GM21390 (cell line): ENCODE data around the gene ATG16L2.

Source experiments
- ATAC-seq: cut with Tn5 transposase; IDR thresholded peaks from one replicate; pipeline ENCODE4 v1.9.1; 2021; ENCODE audit not compliant: unreplicated experiment

The ATG16L2 gene, protein sequence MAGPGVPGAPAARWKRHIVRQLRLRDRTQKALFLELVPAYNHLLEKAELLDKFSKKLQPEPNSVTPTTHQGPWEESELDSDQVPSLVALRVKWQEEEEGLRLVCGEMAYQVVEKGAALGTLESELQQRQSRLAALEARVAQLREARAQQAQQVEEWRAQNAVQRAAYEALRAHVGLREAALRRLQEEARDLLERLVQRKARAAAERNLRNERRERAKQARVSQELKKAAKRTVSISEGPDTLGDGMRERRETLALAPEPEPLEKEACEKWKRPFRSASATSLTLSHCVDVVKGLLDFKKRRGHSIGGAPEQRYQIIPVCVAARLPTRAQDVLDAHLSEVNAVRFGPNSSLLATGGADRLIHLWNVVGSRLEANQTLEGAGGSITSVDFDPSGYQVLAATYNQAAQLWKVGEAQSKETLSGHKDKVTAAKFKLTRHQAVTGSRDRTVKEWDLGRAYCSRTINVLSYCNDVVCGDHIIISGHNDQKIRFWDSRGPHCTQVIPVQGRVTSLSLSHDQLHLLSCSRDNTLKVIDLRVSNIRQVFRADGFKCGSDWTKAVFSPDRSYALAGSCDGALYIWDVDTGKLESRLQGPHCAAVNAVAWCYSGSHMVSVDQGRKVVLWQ

DNA sequence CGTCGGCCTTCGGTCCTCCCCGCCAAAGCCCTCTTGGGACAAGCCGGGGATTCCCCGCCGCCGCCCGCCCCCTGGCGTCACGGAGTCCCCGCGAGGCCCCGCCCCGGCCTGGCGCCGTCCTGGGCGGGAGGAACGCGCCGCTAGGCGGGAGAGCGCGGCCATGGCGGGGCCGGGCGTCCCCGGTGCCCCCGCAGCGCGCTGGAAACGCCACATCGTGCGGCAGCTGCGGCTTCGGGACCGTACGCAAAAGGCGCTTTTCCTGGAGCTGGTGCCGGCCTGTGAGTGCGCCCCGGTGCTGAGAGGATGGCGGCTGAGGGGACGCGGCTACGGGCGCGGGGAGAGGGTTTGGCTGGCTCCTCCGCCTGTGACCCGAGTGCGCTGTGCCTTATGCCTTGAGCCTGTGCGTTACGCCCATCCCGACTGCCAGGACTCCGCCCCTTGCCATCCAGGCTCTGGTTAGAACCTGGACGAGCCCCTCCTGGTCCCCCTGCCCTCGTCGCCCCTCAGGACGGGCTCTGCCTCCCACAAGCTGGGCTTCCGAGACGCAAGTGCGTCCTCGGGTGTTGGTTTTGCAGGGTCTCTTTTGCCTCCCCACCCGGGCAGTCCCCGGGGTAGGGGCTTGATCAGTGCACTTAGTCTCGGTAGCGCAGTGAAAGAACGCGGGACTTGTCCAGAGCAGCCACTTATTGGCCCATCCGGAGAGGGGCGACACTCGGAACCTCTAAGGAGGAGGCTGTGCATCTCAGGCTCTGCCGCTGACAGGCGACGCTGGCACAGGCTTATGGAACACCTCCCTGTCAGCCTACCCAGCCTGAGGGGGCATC lies at the start of gene ATG16L2:
TSS of gene ATG16L2 (plus strand) at position 126 of the 824 bp plus-strand sequence. CDS start at position 161, 35 bp downstream.
- peak; percentile 56 for ATAC-seq

DNA sequence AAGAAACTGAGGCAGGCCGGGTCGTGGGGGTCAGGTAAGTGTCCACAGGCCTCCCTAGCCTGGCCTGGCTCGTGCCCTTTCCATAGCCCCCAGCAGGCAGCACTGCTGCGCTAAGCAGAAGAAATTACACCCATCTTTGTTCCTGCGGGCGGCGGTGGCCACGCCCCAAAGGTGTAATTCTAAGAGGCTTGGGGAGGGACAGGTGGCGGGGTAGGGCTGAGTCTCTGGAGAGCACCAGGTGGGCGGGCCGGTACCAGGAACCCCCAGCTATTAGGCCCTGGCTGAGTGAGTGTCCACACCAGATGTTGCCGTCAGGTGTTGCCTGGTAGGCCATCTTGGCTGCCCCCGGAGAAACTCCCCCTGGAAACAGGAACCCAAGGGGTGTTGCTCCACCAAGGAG lies 49.7 kb upstream of the ATG16L2 start:
- ATAC-seq: no peak

DNA sequence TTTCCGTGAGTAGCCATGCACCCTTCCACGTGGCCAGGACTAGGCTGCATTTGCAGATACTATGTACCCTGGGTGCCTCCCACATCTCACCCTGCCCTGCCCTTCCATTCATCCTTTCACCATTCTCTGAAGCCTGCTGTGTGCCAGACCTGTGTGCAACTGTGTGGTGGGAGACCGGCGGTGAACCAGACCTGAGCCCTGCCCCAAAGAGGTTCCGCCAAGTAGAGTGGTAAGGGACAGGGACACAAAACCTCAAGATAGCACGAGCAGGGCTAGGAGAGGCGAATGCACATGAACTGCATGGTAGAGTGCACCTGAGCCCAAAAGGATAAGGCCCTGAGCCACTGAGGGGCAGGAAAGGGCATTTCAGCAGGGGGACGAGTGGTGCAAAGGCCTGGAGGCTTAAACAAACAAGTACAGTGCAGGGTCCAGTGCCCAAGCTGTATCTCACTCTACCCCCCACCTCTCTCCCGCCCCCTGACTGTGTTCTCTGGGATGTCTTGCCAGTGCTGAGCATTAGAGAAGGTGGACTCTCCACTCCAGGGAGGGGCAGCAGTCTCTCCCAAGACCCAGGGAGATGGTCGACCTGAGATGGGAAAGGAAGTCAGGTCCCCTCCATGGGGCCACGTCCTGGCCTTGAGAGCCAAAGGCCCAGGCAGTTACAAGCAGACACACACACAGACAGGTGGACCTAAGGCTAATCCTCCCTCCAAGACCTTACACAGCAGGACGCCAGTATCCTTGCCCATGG lies 47.9 kb upstream of the ATG16L2 start:
- no peak for ATAC-seq

DNA sequence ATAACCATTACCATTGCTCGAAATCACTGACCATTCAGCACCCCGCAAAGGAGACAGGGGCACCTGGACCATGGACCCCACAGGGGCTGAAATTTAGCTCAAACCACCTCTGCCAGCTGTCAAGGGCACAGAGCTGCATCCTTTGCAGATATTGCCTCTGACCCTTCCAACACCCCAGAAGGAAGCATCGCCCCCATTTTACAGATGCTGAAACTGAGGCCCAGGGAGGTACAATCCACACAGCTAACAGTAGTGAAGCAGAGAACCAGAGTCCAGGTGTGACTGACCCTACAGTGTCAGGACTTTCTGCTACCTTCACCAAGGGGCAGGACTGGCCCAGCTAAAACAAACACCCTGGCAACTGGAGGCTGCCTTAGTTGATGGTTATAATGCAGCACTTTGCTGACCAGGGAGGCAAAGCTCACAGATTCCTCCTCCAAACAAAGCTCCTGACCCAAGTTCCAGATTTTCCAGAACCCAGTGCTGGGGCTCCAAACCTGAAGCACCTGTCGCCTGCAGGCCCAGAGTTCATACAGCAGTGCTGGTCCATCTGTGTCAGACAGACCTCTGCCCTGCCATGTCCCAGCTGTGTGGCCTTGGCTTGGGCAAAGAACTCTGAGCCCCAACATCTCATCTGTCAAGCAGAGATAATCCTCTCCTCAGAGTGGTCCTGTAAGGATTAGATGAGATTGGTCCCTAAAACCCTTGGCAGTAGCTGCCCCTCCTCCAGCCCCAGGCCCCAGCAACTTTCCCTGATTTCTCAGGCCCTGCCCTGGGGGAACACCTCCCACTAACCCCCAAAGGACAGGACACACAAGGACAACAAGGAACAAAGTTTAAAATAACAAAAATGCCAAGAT lies 46.8 kb upstream of the ATG16L2 start:
- ATAC-seq: no peak

DNA sequence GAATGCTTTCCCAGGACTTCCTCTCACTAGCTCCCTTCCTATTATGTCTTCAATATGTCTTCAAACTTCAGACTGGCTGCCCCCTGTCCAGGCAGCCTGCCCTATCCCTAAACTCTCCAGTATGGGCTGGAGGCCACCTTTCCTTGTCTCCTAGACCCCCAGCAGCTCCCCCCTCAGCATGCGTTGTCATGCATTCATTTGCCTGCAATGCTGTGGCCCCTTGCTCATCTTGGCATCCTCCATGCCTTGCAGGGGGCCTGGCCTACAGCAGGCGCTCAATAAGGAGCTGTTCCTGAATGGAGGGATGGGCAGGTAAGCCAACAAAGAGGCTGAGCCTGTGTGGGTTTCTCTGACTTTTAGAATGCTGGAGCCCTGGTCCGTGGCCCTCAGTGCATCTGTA lies 45.6 kb upstream of the ATG16L2 start:
- ATAC-seq: no peak

DNA sequence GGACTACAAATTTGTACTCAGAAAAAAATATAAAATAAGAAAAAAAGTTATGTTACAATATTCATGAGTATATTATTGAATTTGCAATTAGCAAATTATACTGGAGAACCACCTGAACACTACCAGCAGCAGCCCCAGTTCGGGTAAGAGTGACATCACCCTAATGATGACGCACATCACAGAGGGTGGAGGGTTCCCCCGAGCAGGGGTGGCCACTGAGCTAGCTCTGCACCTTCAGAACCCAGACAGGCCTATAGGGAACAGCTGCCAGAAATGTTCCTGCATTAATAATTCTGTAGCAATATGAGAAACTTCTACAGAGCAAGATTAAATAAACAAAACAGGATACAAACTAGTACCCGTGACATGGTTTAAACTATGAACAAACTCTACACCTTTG lies 44.5 kb upstream of the ATG16L2 start:
- no peak for ATAC-seq

DNA sequence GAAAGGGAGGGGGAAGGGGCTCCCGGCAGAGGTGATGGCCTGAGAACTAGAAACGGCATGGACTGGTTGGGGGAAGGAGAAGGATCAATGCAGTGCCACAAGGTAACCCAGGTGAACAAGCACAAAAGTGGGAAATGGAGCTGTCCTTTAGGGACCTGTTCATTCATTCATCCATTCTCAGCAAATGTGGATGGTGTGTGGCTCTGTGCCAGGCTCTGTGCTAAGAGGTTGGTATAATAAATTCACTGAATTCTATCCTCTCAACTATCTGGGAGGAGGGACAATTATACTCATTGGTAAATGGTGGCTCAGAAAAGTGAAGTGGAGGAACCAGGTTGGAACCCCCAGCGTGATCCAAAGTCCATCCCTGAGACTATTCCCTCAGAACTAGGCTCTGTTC lies 43.4 kb upstream of the ATG16L2 start:
- ATAC-seq: no peak

DNA sequence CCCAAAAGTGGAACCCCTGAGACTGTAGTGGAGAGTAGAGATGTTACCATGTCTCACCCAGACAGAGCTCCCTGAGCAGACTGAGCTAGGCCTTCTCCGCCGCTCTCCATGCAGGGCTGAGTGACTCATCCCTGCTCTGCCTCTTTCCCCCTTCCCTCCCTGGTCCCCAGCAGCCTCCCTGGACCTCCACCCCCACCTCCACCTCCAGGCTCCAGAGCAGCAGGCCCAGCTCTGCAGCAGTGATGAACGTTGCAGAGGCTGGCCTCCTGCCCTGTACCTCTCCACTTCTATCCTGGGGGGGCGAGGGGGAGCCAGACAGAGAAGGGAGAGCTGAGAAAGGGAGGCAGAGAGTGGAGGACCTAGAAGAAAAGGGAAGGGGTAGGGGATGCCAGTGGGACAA lies 42.7 kb upstream of the ATG16L2 start:
- ATAC-seq: no peak

DNA sequence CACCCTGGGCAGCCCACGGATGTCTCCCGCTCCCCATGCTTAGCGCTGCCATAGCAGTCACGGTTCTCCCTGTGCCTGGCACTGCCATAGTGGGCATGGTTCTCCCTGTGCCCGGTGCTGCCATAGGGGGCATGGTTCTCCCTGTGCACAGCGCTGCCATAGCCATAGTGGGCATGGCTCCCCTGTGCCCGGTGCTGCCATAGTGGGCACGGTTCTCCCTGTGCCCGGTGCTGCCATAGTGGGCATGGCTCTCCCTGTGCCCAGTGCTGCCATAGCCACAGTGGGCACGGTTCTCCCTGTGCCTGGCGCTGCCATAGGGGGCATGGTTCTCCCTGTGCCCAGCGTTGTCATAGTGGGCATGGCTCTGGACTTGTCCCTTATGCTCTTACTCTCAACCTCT lies 42.2 kb upstream of the ATG16L2 start:
- no peak for ATAC-seq

DNA sequence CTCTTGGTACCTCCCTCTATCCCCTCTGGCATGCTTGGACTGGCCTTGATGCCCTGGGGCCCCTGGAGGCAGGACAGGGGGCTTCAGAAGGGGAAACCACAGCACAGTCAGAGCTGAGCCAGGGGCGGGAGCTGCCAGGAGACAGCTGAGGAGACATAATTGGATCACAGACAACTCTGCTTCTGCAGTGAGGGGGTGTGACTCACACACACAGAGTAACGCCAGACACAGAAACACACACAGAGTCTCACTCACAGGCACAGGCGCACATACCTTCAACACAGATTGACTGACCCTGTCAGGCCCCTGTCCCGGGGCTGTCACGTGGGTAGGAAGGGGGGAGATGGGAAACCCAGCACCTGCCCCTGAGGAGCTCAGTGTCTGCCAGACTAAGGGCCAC lies 40.9 kb upstream of the ATG16L2 start:
- no peak for ATAC-seq

DNA sequence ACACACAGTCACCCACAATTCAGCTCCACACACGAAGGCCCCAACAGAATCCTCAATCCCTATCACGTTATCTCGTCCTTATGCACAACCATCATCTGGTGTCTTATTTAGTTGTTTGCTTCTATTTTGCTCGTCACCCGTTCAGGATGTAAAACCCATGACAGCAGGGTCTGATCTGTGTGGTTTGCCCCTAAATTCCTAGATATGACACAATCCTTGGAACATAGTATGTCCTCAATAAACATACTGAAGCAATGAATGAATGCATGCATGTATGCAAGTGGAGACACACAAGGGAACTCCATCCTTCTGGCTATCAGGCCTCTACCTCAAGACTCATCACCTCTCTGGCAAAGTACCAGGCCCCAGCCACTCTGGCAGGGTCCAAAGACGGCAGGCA lies 40.5 kb upstream of the ATG16L2 start:
- ATAC-seq: no peak

DNA sequence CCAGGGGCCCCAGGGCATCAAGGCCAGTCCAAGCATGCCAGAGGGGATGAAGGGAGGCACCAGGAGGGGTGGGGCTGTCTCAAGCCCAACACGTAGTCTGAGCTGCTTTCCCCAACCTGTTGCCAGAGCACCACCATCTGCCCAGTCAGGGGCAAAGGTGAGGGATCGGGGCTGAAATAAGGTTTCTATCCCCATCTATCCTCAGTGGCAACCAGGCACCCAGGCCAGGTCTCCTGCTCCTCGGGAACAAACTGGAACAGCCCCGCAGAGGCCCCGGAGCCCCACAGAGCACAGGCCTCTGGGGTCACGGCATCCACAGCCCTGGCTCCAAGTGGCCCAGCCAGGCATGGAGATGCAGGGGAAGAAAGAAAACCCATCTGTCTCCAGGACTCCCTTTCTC lies 39.7 kb upstream of the ATG16L2 start:
- no peak for ATAC-seq

DNA sequence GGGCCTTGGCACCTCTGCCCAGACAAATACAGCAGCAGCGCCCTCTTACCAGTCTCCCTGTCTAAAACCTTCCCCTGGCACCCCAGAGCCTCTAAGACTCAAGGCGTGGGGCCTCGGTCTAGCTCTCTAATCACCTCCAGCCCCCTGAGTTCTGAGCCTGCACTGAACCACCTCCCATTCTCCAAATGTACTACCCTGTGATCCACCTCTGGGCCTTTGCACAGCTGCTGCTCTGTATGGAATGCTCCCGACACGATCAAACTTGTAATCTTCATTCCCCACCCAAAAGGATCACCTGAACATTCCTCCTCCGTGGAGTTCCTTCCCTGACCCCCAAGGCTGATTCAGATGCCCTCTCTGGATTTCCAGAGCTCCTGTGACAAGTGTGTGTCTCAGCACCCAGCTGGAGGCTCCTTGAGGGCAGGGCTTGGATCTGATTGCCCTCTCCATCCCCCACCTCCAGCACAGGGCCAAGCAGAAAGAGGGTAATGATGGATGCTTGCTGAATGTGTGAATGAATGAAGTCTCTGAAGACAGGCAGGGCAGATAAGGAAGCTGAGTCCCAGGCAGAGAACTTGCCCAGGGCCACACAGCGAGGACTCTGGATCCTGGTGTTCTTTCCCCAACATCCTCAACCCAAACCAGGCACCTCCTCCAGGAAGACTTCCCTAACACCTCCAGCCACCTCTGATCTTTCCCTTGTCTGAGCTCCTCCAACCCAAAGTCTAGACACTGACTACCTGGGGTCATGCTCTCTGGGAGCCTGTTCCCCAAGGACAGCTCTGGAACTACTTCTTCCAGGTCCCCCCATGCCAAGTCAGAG lies 38.7 kb upstream of the ATG16L2 start:
- ATAC-seq: no peak

DNA sequence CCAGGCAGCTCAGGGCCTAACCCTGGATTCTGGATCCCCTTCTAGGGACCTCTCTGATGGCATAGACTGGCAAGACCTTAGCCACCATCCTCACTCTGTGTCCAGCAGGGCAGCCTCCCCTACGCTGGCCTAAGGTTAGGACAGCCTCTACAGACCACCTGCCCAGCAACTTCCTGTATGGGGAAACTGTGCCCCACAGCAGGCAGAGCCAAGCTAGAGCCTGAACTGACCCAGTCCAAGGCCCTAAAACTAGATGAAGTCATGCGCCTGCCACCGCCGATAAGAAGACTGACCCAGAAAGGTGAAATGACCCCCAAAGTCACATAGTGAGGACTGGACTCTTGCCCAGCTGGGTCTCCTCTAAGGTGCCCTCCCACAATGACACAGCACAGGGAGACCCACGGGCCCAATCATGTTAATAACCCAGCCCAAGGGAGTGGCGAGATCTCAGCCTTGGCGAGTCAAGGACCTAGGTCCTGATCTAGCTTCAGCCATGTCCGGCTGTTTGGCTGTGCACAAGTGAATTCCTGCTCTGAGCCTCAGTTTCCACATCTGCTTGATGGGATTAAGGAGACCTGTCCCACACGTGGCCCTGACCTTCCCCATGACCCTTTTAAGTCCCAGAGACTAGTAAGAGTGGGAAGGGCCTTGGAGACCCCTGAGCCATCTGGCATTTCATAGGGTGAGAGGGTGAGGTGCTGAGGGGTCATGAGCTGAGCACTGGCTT lies 37.9 kb upstream of the ATG16L2 start:
- ATAC-seq: no peak

DNA sequence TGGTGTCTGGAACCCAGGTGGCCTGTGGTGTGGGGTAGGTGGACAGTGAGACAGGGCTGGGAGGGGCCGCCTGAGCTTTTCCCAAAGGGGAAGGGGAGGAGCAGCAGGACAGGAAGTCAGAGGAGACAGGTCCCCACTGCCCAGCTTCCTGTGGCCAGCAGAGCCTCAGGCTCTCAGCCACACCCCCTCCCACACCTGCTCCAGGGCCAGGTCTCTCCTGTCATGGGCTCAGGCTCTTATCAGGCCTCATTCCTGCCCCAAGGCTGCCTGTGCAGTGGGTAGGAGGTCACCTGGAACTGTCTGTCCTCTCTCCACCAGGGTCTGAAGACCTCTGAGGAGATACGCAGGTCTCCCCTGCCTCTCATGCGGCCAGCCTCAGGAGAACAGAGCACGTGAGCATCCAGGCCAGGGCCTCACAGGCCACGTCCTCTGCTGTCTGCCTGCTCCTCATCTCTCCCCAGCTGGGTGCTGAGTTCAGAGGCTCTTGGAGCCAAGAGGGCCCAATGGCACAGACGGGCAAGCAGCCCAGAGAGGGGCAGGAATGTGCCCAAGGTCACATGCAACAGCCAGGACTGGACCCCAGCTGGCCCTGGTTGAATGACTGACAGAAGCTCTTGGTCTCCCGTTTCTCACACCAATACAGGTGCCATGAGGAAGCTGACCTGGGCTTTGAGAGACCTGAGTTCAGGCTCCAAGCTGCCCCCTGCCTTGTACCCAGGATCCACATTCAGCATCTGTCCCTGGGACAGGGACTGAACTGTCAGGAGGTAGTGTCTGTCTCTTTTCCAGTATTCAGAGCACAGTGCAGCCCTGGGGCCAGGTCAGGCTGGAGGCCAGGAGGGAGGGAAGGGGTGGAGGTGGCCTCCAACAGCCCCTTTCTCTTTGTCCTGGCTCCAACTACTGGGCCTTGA lies 37.1 kb upstream of the ATG16L2 start:
- no peak for ATAC-seq

DNA sequence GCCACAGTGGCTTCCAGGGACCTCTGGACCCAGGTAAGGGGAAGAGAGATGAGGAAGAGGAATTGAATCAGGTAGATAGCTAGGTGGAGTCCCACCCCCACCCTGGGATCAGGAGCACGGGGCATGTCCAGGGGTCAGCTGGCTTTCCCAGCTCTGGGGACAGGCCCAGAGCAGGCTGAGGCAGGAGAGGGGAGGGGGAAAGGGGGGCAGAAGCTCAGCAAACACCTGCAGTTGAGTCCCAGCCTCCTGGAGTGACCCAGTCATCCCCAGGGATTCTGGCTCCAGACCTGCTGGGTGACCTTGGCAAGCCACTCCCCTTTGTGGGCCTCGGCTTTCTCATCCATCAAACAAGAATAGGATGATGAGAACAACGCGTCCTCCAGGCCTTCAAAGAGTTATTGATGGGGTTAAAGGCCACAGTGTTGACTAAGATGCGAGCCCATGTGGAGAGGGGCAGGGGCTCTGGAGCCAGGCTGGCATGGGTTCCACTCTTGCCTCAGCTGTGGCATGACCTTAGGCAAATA lies 36.4 kb upstream of the ATG16L2 start:
- ATAC-seq: no peak
